CD4-positive, alpha-beta T cell treated with Interleukin-12 subunit alpha and Interleukin-12 subunit beta, for 1 hour (primary cell): ENCODE measurements around the gene RBSN.

ENCODE experiments used
- DNase-seq: peaks from one replicate; pipeline ENCODE4 v3.0.0-alpha.2; 2020

Gene RBSN

DNA sequence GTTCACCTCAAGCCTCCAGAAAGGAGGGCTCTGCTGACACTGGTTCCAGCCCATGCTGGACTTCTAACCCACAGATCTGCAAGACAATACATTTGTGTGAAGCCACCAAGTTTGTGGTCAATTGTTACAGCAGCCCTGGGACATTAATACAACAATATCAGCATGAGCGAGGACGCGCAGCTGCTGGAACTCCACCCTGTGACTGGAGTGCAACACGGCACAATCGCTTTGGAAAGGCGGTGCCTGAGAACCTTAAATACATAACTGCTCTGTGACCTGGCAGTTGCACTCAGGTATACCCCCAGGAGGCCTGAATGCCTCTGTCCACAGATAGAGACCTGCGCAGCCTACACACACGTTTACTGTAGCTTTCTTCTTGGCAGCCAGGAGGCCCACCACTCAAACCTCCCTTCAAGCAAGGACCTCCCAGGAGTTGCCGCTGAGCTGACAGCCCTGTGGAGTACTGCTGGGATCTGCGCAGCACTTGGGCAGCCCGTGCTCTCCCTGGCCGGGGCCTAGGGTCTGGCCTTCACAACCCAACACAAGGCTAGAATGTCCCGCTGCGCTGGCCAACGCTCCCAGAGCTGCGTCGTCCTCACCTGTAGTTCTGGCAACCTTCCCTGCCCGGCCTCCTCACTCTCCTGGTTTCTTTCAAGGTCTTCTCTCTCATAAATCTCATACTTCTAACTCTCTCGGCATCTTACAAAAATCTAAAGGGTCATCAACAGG, 42.1 kb downstream of the RBSN start:
- DNase-seq: no peak

DNA sequence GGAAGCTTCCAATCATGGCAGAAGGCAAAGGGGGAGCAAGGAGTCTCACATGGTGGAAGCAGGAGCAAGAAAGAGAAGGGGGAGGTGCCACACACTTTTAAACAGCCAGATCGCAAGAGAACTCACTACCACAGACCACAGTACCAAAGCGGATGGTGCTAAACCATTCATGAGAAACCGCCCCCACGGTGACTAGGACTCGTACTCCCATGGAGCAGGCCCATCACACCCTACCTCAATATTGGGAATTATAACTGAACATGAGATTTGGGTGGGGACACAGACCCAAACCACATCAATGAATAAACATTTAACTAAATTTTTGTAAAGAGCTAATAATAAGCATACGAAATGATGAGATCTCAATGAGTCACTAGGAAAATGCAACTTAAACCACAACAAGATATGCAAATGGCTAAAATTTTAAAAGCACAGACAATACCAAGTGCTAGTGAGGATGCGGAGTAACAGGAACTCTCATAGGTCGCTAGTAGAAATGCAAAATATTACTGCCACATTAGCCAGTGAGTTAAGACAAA, 43.9 kb downstream of the RBSN start:
- DNase-seq: peak; percentile 39

DNA sequence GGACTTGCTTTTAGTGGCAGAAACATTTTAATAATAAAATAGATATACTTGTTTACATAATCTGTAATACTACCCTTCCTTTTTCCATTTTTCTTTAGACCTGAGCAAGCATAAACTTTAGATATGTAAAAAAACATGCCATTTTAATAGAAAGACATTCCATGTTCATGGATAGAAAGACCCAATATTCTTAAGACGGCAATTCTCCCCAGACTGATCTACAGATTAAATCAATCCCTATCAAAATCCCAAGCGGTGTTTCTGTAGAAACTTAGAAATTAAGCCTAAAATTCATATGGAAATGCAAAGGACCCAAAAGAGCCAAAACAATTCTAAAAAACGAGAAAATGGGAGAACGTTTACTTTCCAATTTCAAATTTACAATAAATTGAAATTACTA, 45.4 kb downstream of the RBSN start:
- DNase-seq: no peak

DNA sequence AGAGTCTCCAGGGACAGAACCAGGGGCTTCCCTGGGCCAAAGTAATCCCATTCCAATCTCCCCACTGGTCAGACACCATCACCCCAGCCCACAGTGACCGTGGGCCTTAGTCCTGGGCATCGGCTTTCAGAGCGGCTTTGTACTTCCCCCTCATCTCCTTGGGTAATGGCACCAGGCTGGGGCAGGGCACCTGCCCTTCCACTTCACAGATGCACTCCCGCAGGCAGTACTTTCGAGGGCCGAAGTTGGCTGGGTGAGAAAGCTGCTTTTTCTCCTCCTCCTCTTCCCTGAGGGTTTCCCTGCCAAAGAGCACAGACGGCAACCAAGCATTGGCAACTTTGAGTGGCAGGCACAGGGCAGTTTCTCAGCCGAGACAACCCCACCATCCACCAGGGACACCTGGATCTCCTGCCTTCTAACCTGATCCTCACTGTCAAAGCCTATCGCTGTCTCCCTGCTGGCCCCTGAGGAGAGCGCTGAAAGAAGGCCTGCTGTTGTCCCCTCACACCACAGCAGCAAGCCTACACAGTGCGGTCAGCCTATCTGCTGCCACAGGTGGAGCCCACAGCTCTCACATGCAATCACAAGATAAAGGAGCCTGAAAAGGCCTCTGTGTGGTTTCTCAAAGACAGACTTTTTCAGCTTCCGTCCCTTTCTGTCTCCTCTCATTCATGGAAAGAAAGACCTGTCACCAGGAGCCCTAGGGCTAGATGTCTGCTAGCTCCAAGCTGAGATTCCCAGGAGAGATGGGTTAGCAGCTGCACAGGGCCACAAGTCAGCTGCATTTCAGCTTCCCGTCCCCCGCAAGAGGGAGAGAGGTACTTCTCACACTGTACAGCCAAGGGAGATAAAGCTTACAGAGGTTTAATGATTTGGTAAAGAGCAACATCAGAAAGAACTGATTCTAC, 46.4 kb downstream of the RBSN start:
- no peak for DNase-seq

DNA sequence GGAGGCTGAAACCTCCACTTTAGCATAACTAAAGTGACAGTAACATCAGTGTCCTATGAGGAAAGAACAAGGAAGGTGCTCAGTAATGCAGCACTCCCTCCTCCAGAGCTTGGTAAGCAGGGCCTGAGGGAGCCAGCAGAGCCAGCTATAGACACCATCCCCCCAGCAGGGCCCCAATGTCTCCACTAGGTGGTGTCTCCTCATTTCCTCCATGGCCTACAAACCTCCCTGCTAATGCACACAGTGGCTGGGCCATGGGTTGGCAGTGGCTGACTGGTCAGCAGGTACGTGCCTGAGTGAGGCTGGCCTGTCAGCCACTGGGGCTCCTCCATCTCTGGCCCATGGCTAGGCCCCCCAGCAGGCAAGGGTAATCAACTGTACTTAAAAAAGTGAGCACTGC, 47.4 kb downstream of the RBSN start:
- peak; percentile 33 for DNase-seq

DNA sequence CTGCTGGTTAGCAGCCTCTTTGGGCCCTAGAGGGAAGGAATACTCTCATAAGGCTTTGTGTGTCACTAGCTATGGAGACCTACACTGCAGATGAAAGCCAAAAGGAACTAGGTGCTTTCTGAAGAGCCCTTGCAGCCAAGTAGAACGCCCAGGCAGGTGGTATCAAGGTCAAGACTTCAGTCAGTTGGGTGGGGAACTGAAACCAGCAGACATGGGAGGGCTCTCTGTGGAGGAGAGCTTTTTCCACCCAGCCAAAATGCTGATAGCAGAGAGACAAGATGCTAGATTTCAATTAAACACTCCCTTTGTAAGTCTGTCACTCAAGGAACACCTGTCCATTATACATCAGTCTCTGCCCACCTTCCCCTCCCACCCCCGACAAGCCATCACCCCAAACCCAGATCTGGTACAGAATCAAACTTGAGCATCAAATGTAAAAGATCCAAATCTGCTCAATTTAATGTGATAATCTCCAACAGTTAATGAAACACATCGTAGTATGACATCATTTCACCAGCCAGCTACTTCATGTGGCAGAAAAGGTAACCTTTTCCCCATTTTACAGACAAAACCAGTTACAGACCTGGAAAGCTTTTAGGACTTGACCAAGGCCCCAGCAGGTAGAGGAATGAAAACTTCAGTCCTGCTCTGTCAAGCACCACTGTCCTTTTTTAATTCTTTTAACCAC, 48.4 kb downstream of the RBSN start:
- DNase-seq: no peak

DNA sequence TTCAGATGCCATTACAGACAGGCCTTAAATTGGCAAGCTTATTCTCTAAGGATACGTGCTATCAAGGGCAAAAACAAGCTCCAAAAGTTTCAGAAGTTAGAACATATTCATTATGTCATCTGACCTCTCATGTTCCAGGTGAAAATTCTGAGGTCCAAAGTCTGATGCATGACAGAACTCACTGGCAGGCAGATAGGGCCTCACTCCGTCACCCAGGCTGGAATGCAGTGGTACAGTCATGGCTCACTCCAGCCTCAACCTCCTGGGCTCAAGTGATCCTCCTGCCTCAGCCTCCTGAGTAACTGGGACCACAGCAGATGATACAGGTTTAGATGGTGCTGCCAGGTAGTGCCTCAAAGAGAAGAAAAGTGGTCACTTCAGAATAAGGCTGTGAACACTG, 49.4 kb downstream of the RBSN start:
- DNase-seq: no peak

DNA sequence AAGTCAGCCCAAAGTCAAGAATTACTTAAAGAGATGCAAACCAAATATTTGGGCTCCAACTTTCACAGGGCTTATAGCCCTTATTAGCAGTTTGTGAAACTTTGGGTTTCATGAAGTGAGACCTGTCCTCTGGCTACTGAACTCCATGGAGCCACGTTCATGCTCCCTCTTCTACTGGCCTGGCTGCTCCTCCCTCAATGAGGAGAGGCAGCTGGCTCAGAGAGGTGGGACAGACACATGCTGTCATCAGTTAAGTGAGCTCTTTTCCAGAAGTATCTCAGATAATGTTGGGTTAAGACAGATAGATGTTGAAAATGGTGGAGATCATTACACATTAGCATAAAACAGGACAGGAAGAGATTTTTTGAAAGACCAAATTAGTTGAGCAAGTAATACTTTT, 53.3 kb downstream of the RBSN start:
- no peak for DNase-seq

DNA sequence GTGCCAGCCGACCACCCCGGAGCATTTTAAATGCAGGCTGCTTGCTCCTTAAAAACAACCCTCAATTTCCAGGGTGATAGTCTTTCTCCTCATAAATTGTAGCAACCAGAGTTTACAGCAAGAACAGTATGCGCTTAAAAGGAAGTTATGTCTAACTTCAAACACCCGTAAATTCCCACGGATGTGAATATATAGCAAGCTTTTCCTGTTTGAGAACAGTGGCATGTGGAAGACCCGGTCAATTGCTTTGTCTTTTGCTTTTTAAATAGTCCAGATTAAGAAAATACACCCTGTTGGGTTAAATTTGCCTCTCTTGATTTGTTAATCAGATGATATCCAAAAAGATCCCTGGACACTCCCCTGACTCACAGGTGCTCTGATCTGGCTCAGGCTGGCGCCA, 54.6 kb downstream of the RBSN start:
- no peak for DNase-seq

DNA sequence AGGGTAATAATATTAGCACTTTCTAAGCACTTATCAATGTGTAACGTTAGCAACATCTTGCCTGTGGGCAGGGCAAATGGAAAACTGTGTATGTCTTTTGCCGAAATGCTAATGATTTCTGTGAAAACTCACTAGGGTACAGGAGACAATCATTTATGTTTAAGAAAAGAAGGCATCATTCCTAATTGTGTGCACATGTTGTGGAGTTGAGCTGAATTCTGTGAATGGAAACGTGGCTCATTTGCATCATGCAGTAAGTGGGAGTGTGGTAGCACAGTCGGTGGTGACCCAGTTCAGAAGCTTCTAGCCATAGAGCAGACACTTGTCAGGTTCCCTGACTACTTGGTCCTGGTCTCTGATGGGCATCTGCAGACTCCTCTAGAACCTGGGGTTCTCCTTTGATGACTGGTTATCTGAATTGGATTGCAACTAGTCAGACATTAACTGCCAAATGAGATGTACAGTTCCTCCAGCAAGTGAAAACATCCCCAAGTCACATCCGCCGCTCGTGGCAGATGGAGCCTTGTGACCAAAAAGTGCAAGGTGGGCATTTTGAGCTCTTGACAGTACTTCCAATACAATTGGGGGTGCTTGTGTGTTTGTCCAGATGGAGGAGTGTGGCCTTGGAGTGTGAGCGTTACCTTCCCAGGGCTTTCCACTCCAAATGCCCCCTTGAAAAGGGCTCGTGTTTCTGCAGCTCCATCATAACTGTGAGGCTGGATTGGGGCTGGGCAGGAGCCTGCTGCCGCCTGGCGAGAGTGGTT, 55.4 kb downstream of the RBSN start:
- no peak for DNase-seq

DNA sequence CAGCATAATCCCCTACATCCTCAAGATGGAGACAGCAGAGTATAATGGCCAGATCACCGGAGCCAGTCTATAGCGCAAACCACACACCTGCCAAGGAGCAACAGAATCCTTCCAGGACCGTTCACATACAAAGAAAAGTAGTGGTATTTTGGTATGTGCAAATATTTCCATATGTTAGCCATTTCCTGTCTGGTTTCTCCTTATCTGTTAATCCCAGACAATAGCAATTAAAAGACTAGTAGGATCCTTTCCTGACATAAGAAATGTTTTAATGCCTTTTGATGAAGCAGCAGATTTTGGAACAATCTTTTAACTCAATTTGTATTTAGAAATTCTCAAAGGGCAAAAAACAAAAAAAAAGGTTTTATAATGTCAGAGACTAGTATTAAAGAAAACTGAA, 56.0 kb downstream of the RBSN start:
- no peak for DNase-seq

DNA sequence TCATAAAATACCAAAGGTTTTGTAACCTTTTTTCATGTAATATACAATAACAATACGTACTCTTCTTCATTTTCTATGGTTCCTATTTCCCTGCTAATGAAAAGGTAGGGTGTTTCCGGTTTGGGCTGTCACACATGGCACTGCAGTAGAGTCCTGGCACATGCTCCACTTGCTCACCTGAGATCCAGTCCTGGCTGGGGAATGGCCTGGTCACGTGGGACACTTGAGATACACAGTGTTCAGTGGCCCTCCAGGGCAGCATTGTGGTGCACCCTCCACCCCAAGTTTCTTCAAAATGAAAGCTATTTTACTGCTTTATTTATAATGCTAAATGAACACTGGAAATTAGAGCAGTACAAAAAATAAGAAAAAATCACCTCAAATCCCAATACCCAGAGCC, 57.0 kb downstream of the RBSN start:
- no peak for DNase-seq

DNA sequence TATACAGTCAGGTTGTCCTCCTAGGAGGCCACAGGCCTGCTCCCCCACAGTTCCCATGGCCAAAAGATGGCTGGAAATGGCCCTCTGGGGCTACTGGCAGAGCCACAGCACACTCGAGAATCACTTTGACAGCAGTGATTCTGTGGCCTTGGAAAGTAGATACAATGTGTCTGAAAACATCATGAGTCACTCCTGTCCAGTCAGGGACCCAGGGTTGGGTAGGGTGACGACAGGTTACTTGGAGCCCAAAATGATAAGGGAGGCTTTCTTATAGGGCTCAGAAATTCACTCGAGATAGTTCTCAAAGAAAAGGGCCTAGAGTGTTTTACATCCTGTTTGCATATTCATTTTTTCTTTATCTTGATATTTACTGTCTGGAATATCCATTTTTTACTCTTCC, 58.1 kb downstream of the RBSN start:
- no peak for DNase-seq

DNA sequence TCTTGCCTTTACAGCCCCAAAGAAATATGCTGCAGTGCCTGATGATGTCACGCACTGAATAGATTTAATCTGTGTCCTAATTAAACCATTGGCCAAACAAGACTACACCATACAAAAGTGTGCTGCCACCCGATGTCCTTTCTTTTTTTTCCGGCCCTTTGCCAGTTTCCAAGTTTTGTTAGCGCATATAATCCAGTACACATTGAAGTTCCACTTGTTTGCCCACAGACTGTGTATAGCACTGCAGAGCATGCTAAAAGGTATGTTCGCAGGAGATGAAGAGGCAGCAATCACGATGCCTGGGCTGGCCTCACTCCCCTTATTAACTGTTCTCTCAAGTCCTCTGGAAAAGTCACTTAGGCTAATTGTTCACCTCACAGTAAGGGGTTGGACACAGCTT, 60.6 kb downstream of the RBSN start:
- no peak for DNase-seq

DNA sequence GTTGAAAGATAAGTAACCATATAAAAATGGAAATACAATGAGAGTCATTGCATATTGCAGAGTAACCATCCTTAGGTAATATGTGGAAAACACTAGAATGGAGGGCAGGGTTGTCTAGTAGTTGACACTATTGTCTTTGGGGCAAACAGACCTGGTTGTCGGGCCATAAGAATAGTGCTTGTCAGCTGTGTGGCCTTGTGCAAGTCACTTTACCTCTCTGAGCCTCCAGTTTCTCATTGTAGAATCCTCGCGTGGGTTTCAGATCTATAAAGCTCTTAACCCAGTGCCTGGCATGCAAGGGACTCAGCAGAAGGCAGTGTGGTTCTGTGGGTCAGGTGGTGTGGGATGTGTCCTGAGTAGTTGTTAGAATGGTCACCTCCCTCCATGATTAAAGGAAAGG, 65.8 kb downstream of the RBSN start:
- DNase-seq: no peak

DNA sequence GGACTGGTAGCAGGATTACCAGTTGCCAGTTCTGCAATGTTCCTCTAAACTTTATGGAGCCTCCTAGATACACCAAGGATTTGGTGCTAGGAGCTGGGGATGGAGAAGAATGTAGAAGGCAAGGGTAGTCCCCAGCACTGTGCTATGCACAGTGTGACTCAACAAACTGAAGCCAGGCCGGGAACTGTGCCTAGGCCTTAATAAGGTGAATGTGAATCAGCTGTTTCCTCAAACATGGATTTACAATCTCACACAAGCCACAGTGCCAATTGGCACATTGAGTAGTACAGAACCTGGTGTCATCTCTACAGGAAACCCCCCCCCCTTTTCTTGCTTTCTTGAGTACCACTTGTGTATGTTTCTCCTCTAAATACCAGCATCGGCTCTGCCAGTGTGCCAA, 66.3 kb downstream of the RBSN start:
- no peak for DNase-seq

DNA sequence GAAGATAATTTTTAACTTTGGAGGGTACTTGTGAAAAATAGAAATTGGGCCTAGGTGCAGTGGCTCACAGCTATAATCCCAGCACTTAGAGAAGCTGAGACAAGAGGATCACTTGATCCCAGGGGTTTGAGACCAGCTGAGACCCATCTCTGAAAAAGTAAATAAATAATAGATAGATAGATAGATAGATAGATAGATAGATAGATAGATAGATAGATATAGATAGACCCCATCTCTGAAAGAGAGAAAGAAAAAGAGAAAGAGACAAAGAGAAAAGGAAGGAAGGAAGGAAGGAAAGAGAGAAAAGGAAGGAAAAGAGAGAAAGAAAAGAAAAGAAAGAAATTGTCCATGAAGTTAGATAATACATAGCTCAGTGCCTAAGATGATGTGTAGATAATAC, 69.3 kb downstream of the RBSN start:
- DNase-seq: no peak

DNA sequence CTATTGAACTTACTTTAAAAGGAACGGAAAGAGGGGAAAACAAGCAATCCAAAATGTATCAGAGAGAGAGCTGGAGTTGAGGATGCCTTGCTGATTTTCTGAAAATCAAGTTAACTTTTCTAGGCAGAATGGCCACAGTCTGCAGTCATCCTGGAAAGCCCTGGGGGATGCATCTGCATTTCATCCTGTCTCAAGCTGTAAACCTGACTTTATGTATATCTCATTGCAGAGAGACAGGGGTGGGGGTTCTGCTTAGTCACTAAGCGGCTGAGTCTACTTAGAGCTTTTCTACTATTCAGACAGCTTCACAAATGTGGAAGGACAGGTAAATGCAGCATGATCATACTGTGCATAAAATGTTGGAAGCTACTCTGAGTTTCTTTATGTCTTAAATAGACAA, 75.2 kb downstream of the RBSN start:
- no peak for DNase-seq

DNA sequence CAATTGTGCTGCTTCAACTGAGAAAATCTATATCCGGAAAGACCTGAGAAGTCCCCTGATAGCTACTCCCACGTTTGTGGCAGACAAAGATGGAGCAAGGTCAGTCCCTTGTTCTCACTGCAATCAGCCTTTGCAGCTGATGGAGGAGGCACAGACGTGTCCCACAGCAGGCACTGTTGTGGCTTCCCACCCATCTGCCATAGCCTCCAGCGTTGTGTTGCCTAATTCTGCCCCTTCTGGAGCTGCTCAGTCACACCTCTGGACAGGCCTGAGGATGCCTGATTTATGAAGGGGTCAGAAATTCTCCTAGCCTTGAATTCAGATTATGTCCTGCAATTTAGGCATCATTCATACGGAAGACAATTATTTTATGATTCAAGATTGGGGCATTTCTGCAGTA, 75.7 kb downstream of the RBSN start:
- no peak for DNase-seq
